GM21526 (cell line): Measurements from ENCODE around the gene ITPK1.
"Not testable (repeated sequence)": the region's sequence is repeated elsewhere in the genome, so short reads cannot be mapped to it uniquely, and the experiment has no call there.

ENCODE experiments used
- ATAC-seq: cut with Tn5 transposase; IDR thresholded peaks from one replicate; pipeline ENCODE4 v1.9.1; 2021; ENCODE audit warnings: moderate library complexity; ENCODE audit not compliant: unreplicated experiment, low FRiP score

The ITPK1 gene

DNA sequence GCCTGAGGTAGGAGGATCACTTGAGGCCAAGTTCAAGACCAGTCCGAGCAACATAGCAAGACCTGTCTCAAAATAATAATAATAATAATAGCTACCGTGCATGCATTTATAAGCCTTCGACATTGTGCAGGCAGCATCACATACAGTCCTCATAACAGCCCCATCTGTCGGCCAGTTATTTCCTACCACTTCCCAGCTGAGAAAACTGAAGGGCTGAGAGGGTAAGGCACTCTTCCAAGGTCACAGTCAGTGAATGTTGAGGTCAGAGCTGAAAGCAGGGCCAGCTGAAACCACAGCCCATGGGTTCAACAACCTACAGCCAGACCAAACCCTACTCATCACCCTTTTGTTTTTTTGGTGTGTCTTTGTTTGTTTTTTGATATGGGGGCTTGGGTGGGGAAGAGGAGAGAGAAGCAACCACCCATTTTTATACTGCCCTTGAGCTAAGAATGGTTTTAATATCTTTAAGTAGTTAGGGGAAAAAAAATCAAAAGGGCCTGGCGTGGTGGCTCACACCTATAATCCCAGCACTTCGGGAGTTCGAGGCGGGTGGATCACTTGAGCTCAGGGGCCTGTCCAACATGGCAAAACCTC is 16.8 kb upstream of the ITPK1 start:
- no peak for ATAC-seq

DNA sequence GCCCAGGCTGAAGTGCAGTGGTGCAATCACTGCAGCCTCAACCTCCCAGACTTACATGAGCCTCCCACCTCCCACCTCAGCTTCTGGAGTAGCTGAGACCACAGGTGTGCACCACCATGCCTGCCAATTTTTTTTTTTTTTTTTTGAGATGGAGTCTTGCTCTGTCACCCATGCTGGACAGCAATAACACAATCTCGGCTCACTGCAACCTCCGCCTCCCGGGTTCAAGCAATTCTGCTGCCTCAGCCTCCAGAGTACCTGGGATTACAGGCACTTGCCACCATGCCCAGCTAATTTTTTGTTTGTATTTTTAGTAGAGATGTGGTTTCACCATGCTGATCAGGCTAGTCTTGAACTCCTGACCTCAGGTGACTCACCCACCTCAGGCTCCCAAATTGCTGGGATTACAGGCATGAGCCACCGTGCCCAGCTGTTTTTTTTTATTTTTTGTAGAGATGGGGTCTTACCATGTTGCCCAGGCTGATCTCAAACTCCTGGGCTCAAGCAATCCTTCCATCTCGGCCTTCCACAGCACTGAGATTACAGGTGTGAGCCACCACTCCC is 15.6 kb upstream of the ITPK1 start:
- ATAC-seq = not testable (repeated sequence)

DNA sequence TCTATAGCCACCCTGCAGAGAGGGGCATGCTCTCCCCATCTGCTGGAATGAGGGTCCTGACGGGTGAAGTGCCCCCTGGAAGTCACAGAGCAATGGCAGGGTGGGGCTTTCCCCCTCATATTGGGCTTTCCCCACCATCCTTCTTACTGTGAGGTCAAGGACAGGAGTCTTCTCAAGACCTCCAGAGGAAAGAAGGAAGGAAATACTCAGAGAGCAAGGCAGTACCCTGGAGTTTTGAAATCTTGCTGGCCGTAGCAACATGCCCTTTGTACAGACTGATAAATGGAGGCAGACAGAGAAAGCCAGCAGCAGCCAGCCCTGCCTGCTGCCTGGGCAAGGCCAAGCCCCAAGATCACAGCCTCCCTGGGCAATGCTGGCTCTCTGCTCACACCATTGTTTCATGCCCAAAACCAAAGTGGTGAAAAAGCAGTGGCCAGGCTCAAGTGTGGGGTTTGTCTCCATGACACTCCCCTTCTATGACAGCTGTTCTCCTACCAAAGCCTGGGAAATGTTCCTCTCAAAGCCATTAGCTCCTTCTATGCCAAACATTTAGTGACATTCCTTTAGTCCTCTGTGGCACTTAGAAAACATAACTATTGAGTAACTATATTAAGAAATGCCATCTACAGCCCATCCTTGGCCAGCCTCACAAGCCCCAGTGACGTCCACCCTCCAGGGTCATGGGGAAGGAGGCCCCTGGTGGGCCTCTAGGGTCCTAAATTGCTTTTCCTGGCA is 13.2 kb upstream of the ITPK1 start:
- no peak for ATAC-seq

DNA sequence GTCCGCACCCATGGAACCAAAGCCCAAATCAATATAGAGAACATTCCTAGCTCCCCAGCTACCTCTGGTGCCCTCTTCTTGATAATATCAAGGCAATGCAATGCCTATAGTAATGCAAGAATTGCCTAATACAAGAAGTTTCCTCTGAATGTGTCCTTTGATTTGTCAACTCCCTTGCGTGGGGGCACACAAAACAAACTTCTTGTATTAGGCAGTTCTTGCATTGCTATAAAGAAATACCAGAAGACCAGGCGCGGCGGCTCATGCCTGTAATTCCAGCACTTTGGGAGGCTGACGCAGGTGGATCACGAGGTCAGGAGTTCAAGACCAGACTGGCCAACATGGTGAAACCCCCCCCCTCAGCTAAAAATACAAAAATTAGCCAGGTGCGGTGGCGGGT is 10.4 kb upstream of the ITPK1 start:
- no peak for ATAC-seq

DNA sequence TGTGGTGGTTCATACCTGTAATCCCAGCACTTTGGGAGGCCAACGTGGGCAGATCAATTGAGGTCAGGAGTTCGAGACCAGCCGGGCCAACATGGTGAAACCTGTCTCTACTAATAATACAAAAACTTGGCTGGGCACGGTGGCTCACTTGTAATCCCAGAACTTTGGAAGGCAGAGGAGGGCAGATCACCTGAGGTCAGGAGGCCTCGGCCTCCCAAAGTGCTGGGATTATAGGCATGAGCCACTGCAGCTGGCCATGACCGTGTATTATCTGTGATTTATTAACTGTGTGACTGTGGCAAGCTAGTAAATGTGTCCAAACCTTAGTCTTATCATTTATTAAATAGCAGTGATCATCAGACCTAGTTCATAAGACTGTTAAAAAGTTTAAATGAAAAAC is 7.1 kb upstream of the ITPK1 start:
- ATAC-seq = no peak

DNA sequence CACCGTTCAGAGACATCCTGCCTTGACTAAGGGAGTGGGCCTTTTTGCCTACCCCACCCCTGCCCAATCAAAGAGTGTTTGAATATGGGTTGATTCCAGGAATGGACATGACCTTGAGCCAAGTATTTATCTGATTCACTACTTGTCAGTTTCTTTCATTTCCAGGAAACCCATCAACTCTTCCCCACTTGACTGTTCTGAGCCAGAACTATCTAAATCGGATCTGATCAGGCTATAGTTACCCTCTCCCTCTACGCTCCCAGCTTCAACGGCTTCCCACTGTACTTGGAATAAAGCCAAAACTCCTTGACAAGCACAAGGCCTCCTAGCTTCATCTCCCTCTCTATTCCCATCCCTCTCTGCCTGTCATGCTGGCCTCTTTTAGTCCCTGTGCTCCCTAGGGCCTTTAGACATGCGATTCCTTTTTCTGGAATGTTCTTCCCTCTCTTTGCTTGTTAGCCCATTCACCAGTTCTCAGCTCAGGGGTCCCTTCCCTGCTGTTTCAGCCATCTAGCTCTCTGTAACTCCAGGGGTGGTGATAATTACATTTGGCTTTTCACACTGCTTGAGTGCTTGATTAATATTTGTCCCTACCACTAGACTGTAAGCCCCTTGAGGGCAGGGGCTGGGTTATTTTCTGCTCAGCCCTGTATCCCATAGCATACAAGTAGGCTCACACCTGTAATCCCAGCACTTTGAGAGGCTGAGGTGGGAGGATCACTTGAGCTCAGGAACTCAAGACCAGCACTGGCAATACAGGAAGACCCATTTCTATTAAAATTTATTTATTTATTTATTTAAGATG is 5.5 kb upstream of the ITPK1 start:
- no peak for ATAC-seq

DNA sequence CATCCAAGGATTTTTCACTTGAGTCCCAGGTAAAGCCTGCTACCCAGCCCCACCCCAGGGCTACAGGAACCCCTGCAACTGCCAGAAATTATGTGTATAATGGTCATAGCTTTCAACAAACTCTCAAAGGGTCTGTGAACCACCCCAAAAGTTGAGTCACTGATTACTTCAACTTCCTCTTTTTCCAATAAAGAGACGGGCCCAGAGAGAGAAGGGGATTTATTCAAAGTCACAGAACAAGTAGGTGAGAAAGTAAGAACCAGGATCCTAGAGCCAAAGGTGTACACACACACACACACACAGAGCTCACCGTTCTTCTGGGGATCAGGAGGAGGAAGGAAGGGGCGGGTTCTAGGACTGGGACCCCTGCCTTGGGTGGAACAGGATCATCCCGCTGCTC is 4.8 kb upstream of the ITPK1 start:
- ATAC-seq = no peak

DNA sequence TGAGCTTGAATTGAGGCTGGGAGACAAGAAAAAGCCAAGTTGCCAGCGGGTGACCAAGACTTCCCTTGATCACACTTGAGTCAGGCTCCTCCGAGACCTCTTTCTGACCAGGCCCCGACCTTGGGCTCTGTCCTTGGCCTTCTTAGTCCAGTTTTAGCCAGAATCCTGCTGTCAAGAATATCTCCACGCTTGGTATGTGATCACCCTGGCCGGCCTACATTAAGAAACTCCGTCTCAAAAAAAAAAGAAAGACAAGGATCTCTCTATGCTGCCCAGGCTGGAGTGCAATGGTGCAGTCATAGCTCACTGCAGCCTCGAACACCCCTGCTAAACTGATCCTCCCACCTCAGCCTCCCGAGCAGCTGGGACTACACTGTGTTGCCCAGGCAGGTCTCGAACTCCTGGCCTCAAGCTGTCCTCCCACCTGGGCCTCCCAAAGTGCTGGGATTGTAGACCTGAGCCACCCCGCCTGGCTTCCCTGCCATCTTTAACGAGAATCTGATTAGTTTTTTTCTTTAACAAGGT is 1.0 kb upstream of the ITPK1 start:
- no peak for ATAC-seq

DNA sequence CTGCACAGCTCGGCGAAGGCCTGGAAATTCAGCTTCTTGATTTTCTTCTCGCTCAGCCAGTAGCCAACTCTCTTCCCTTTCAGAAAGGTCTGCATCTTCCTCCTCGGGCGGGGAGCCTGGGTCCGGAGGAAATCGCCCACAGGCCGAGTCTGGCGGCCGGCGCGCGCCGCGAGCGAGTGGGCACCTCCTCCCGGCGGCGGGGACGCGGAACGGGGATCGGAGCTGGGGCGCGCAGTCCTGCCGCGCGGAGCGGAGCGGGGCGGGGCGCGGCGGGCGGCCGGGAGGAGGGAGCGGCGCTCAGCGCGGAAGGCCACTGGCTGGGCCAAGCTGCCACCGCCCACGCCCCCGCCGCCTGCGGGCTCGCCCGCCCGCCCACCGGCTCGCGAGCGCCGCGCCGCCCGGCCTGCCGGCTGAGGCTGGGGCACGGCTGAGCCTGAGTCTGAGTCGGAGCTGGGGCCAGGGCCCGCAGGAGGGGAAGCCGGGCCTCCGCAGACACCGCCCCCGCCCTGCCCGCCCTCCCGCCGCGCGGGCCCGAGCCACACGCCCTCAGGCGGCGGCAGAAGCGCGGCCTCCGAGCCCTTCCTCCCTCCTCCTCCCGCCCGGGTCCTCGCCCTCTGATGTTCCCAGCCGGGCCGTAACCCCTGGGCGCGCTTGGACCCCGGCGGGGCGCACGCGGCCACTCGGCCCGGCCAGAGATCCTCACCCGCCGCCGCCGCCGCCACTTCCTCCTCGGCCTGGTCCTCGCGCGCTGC is 480 bp downstream of the ITPK1 start:
- ATAC-seq = peak; percentile 70

DNA sequence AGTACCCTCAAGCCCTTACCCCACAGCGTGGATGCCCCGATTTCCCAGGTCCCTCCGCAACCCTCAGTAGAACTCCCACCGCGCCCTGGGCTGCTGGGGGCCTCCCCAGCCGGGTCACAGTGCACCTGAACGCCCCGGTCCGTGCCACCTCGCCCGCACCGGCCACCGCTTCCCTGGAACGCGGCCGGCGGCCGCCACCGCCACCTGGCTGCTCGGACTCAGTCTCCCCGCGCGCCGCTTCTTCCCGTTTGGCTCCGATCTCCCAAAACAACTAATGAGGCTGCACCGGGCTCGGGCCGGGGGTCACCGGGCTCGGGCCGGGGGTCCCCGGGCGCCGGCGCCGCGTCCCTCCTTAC is 1.0 kb downstream of the ITPK1 start:
- peak; percentile 1 for ATAC-seq

DNA sequence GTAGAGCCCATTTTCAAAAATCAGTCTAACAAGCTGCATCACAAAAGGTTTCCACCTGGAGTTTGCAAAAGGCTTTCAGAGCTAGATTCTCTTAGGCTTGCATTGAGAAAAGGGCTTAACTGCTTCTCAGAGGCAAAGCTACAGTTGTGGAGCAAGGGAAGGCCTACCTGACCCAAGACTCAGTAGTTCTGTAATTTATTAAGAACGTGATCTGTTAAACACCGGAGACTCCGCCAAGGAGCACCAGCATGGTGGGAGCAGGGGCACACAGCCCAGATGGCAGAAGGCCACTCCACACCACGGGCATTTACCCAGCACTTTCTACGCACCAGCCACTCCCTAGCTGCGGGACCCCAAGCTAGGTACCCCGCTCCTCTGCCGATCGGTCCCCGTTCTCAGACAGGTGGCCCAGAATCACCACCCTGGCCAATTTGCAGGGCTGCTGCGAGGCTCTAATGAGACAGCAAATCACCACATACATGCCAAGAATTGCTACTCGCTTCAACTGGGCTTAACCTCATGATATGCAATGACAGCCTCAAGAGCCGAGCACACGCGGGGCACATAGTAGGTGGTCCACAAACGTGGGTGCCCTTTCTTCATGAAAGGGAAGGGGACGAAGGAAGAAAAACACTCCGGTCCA is 1.5 kb downstream of the ITPK1 start:
- ATAC-seq = no peak

DNA sequence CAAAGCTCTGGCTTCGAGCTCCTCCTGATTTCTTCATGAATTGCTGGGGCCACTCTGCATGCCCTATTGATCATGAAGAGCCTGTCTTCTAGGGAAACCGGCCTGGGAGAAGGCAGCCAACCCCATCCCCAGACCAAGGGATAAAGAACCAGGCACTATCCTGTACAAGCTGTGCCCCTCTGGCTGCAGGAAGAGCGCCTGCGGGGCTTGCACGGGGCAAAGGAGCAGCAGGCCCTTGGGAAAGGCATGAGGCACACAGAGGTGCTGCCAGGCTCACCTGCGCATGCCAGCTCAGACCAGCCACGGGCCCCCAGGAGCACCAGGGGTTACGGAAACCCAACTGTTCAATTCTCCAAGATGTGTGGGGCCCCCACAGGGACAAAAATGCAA is 2.1 kb downstream of the ITPK1 start:
- no peak for ATAC-seq

DNA sequence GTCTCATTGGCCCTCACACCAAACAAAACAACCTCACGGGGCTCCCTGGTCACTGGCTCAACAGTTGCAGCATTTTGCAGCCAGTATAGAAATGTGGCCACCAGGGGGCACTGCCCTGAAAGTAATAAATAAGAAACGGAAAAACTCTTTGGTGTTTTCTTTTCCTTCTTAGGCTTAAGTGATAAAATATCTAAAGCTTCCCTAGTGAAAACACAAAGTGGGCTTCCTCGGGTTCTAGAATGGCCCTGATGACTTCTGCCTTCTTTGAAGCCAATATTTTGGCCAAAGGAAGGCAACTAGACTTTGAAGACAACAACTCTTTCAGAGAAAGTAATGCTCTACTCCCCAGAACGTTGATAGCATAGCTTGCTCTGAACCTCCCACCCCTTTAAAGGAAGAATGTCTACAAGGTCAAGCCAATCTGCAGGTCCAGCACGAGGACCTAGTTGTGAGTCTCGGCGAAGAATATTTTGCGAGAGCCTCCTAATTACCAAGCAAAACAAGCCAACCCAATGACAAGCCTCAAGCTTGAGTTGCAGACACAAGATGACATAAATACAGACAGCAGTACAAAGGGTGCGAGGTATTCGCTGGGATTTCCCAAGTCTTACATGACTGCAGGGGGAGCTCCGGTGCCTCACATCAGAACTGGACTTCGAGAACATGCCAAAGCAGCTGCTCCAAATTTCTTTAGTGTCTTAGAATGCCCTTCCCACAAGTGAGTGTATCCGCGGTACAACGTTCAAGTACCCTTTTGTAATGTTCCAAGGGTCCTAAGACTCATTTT is 2.6 kb downstream of the ITPK1 start:
- no peak for ATAC-seq

DNA sequence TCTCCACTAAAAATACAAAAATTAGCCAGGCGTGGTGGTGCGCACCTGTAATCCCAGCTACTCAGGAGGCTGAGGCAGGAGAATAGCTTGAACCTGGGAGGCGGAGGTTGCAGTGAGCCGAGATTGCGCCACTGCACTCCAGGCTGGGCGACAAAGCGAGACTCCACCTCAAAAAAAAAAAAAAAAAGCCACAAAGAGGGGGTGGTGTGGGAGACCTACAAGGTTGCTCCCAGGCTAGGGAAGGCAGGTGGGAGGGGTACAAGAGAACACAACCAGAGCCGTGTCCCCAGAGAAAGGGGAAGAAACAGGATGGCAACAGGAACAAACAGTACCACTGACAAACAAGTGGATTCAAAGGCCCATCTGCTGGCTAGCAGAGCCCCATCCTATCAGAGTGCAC is 4.2 kb downstream of the ITPK1 start:
- ATAC-seq = not testable (repeated sequence)

DNA sequence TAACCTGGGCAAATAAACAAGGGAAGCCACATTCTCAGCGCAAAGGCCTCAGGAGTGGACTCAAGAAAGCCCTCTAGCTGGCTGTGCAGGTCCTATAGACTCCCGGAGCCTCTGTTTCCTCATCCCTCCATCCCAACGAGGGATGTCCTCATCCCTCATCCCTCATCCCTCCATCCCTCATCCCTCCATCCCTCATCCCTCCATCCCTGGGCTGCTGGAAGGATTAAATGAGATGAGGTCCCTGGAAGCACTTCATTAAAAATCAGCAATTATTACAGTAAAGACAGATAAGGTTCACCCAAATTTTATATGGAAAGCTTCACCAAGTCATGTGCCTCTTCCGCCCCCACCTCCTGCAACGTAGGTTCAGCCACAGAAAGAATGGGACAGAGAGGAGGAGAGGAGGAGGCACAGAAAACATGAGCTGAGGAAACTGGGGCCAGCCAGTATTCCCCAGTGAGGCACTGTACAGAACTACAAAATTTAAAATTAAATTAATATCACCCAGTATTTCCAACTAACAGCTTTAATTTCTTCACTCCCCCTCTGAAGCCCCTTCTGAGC is 4.8 kb downstream of the ITPK1 start:
- no peak for ATAC-seq

DNA sequence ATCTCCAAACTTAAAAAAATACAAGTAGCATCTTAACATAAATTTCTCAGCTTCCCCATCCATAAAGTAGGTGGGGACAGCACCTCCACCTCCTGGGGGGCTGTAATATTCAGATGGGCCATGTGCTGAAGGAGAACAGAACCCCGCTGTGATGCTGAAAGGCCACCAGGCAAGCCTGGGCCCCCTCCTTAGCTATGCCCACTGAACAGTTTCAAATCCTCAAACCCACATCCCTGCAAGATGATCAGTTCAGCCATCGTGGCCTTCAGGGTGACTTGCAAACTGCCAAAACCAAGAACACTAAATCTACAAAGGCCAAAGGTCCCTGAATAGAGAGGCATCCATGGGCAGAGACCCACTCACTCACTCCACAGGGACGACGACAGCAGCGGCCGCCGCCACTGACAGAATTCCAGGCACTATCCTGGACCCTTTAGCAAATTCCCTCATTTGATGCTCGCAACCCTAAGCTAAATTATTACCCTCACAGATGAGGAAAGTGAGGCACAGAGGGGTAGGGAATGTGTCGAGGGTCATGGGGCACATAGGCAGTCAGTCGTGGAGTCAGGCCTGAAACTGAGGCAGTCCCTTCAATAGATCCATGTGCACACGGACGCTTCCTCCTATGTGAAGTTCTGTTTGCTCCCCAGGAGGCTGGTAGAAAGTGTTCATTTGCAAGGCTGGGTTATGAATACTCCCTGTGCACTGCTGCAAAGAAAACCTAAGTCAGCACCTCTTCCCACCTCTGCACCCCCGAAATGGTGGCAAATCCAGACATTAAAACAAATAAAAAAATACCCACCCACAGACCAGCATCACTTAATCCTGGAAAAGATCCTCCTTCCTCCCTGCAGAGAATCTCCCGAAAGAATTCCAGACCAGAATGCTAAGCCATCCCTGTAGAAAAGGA is 5.9 kb downstream of the ITPK1 start:
- no peak for ATAC-seq

DNA sequence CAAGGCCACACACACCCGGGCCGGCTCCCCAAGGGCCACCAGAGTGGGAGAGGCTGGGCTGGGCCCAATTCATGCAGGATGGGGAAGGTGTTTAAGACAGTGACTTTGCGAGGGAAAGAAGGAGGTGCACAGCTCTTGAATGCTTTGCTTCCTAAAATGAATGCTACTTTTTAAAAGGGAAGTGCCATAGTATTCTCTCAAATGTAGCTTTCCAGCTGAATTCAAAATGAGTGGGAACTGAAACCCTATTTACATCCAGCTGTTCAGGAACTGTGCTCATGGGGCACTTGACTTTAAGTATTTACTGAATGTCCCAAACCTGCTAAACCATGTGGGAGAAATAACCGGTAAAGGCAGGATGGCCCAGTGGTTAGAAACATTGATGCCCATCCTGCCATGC is 7.6 kb downstream of the ITPK1 start:
- ATAC-seq = no peak

DNA sequence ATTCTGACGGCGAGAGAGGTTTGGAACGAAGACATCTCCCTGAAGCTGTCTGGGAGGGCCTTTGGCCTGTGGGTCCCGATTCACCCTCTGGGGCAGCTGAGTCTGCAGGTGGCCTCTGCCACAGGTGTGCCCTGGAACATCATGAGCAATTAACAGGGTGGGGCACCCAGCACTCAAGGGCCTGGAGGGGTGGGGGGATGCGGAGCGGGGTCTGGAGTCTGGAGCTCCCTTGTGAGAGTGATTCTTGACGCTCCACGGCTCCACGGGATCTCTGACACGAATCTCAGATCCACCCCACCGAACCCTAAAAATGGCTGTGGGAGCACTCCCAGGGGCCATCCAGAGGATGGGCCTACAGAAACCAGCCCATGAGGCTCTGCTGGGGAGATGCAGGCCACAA is 8.3 kb downstream of the ITPK1 start:
- ATAC-seq = no peak
